Head of caudate nucleus (tissue), 42 donors: ENCODE data around the gene NR2C1.
"Not testable (repeated sequence)": the region's sequence is repeated elsewhere in the genome, so short reads cannot be mapped to it uniquely, and the experiment has no call there.

ENCODE experiments used
- DNase-seq, 42 donors: peaks; one replicate each; pipeline versions ENCODE4 v3.0.0 to v3.0.0-alpha.2; 2020 to 2021; ENCODE audit warnings: mixed read lengths in 7 of 42
- intact Hi-C: fragments of 100-400 bp; cut with DNase I; formaldehyde crosslinking; loops from one replicate; pipeline ENCODE4 v1.15.0; 2022

The NR2C1 gene

GRCh38 chr12:95072900-95073697 lies at the start of gene NR2C1:
Gene NR2C1 (minus strand): TSS chr12:95073618. CDS start chr12:95067384, 6,234 bp downstream.
- intact Hi-C loops, result loop anchor here (5.0 kb wide), 2 partner anchors 144 to 399 kb away; partner anchors contain the start of genes FGD6, METAP2 and VEZT
- peak; percentile 86 to 98 (median 94) for DNase-seq

GRCh38 chr12:95118788-95119179 lies 45.4 kb upstream of the NR2C1 start:
- intact Hi-C loops, result loop anchor here (5.0 kb wide), 2 partner anchors 219 to 414 kb away; no protein-coding TSS in a partner anchor

DNA sequence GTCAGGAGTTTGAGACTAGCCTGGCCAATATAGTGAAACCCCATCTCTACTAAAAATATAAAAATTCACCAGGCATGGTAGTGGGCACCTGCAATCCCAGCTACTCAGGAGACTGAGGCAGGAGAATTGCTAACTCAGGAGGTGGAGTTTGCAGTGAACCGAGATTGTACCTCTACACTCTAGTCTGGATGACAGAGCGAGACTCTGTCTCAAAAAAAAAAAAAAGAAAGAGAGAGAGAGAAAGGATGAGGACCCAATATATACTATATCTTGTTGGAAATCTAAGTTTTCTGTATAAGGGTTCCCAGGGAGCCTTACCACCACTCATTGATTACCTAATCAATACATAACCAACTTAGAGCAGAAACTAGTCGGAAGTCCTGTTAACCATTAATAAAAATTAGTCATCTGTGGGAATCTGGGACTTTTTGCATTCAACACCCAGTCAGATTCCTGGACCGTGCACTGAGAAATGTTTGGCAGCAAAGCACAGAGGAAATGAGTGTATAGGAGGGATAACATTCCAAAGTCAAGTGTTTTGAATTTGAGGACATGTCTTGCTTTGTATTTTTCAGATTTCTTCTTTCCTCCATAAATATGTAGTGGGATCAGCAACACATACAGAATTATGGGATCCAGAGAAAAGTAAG lies 44.8 kb upstream of the NR2C1 start:
- intact Hi-C loops, result loop anchor here (5.0 kb wide), 2 partner anchors 219 to 414 kb away; no protein-coding TSS in a partner anchor
- DNase-seq, result no peak

More at GRCh38 chr12:95118788-95119179, 45.4 kb upstream of the NR2C1 start:
- no peak for DNase-seq

GRCh38 chr12:95117178-95117599 lies 43.8 kb upstream of the NR2C1 start:
- peak in 38 of 42 donors; percentile 20 to 89 (median 64) for DNase-seq
- intact Hi-C loops, result loop anchor here (5.0 kb wide), 2 partner anchors 220 to 415 kb away; no protein-coding TSS in a partner anchor

GRCh38 chr12:95116773-95117172 lies 43.4 kb upstream of the NR2C1 start:
- DNase-seq, result no peak
- intact Hi-C loops, result loop anchor here (5.0 kb wide), 2 partner anchors 221 to 416 kb away; no protein-coding TSS in a partner anchor

DNA sequence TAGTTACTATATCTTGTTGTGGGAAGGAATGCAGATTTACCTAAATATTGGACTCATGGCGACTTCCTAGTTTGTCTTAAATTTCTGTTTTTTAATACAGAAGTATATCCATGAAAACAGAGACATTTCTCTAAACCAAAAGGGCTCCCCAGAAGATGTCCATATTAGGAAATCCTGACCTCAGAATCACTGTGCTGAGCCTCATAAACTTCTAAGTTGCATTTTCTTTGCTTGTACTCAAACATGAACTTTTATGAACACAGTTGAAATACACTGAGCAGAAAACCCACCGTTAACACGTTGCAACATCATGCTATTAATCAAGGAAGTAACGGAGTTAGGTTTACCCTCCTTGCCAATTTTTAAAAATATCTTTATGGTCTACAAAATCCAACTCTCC lies 42.9 kb upstream of the NR2C1 start:
- DNase-seq, result no peak
- intact Hi-C loops, result loop anchor here (5.0 kb wide), 2 partner anchors 221 to 416 kb away; no protein-coding TSS in a partner anchor

DNA sequence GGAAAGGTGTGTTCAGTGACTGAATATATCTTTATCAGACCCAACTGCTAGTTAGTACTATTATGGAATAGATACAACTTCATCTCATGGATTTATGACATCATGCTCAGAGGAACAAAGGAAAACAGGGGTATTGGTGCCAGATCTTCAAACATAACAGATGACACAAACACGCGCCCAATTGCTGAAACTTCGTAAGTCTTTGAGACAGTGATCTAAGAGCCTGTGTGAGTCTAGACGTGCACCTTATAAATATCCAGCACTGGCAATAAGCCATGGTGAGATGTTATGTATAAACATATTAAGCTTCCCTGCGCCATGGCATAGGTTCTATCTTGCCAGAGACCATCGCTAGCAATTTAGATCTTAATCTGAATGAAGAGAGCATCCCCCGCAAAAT lies 42.2 kb upstream of the NR2C1 start:
- intact Hi-C loops, result loop anchor here (5.0 kb wide), 2 partner anchors 222 to 417 kb away; no protein-coding TSS in a partner anchor
- DNase-seq, result no peak

- intact Hi-C loops, result loop anchor here (5.0 kb wide), 2 partner anchors 222 to 417 kb away; no protein-coding TSS in a partner anchor
- DNase-seq, result peak in 3 of 42 donors; percentile 8 to 61 (median 12)
These were observed 41.5 kb upstream of the NR2C1 start for GRCh38 chr12:95114766-95115405.

- intact Hi-C loops, result no loop called here
- no peak for DNase-seq
These were observed 33.9 kb upstream of the NR2C1 start for GRCh38 chr12:95107362-95107761.

GRCh38 chr12:95105540-95105939 lies 32.1 kb upstream of the NR2C1 start:
- intact Hi-C loops, result no loop called here
- no peak for DNase-seq

GRCh38 chr12:95104919-95105452 lies 31.6 kb upstream of the NR2C1 start:
- intact Hi-C loops, result no loop called here
- DNase-seq, result no peak

GRCh38 chr12:95102916-95103671 lies 29.7 kb upstream of the NR2C1 start:
- no peak for DNase-seq
- intact Hi-C loops, result no loop called here

- DNase-seq, intact Hi-C loops: not testable (repeated sequence)
These were observed 28.5 kb upstream of the NR2C1 start for GRCh38 chr12:95101957-95102356.

DNA sequence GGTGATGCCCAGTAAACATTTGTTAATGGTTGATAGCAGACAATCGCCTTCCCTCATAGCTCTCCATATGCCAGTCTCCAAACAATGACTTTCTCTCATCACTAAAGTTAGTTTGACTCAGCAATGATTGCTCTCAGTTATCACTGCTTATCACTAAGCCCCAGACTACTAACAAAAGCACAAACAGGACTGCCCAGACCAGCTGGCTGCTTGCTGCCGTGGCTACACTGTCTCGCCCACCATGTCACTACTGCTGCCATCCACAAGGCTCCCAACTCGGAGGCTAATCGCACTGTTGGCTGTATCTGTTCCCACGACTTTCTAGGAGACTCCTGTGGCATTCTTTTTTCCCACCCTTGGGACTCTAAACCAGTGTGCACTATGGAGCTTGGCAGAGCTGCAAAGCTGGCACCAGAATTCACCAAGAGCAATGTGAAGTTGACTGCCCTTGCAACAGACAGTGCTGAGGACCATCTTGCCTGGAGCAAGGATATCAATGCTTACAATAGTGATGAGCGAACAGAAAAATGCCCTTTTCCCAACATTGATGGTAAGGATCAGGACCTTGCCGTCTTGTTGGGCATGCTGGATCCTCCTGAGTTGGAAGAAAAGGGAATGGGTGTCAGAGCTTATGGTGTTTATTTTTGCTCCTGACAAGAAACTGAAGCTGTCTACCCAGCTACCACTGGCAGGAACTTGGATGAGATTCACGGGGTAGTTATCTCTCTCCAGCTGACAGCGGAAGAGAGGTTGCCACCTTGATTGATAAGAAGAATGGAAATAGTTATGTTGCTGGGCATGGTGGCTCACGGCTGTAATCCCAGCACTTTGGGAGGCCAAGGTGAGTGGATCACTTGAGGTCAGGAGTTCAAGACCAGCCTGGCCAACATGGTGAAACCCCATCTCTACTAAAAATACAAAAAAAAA lies 27.1 kb upstream of the NR2C1 start:
- no peak for DNase-seq

DNA sequence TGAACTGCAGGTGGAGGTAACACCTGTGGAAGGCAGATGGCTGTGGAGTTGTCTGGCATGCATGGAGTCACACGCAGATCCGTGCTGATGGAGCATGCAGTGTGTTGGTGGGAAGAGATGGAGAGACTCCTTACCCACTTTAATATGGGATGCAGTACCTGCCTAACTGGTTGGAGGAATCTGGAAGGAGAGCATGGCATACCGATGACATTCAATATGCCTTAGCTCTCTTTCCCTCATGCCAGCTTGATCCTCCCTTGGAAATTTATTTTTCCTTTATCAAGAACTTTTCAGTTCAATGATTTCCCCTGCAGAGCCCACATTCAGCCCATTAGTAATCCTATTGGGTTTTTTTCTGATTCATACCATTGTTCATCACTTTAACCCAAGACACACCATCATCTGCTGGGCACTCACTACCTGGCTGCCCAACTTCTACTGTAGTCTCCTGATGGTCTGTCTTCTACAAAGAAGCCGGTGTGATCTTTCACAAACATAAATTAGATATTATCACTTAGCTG lies 25.9 kb upstream of the NR2C1 start:
- intact Hi-C loops, result no loop called here
- DNase-seq, result no peak

More for the DNA sequence above, 27.1 kb upstream of the NR2C1 start:
- intact Hi-C loops, result no loop called here

DNA sequence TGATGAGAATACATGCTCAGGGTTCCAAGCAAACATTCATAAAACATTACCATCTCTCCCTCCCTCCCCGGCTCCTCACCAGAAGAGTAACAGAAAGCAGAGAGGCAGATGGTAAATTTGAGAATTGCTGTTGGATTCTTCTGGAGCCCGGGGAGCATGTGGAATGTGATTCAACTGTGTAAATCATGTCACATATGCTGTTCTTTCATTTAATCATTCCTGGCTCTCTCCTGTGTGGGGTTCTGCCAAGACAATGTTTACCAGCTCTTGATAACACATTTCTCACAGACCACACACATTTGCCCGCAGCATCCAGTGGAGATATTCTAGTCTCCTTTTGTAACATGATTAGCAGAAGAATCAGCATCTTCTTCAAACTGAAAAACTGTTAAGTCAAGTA lies 23.4 kb upstream of the NR2C1 start:
- DNase-seq, result no peak
- intact Hi-C loops, result no loop called here

DNA sequence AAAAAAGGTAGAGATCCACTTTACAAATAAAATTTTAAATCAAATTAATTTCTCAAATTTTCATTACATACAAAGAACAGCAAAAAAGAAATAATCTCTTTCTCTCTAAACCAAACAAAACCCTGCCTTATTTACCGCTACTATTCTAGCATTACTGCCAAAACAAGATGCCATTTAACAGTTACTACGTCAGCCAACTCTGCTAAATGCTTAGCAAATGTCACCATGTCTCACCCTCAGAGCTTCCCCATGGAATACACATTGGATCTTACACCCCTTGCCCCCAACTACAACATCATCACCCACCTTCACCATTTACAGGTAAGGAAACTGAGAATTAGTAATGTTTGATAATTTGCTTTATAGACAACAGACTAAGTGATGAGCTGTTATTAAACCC lies 23.0 kb upstream of the NR2C1 start:
- intact Hi-C loops, result no loop called here
- DNase-seq, result no peak
